ENCODE measurements around the gene MYL6.

Gene MYL6

DNA sequence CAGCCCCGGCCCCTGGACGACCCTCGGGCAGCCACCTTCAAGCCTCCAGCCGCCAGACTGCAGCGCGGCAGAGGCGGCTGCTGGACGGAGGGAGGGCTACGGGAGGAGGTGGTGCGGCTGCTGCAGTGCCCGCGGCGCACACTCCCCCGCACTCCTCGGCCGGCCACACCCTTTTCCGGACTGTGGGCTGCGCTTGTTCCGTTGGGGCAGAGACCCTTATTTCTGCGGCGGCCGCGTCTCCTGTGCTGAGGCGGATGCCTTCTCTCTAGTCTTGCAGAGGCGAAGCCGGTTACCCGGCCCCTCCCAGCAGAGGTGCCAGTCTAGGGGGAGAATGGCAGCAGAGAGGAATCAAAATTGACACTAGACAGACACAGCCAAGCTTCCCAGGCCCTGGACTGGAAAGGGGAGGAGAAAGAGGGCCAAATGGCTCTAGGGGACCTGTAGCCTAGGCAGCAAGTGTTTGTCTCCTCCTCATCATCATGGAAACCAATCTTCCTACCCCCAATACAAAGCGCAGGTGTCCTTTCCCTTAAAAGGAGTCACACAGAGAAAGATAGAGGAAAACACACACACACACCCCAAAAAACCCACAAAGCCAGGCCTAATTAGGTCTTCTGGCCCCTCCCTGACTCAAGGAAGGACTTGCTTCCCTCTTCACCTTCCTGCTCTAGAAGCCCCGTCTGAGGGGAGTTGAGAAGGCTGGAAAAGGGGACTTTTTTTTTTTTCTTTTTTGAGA lies 28.8 kb upstream of the MYL6 start:
- DNase-seq (ENCODE audit: low read depth in 1 of 2, low spot score in 1 of 2): peak; percentile 38 to 60

GRCh38 chr12:56129942-56130495 lies 28.1 kb upstream of the MYL6 start:
- DNase-seq (ENCODE audit: low read depth in 1 of 2, low spot score in 1 of 2): no peak

DNA sequence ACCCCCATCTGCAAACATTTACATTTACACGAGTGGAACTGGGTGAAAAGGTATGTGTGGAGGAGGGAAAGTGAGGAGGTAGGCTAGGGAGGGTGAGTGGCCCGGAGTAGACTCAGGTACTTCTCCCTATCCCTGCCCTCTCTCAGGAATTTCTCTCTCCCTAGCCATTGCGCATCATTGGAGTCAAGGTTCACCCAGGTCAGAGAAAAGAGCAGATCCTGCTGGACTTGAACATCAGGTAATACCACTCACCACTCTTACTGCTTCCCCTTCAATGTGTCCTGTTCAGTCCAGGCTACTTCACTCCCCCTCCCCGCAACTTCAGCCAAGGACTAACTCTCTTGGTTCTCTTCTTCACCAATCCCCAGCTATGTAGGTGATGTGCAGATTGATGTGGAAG lies 27.3 kb upstream of the MYL6 start:
- no peak for DNase-seq (ENCODE audit: low read depth in 1 of 2, low spot score in 1 of 2)

DNA sequence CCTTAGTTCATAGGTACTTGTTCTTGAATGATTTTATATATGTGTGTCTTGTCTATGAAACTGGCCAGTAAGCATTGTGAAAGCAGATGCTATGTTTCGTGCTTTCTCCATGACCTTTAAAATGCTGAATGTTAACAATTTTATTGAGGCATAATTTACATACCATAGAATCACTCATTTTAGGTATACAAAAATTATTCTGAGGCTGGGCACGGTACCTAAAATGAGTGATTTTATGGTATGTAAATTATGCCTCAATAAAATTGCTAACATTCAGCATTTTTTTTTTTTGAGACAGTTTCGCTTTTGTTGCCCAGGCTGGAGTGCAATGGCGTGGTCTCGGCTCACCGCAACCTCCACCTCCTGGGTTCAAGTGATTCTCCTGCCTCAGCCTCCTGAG lies 23.3 kb upstream of the MYL6 start:
- no peak for DNase-seq (ENCODE audit: low read depth in 1 of 2, low spot score in 1 of 2)

GRCh38 chr12:56137853-56138571 lies 20.1 kb upstream of the MYL6 start:
- DNase-seq (ENCODE audit: low read depth in 1 of 2, low spot score in 1 of 2): no peak

DNA sequence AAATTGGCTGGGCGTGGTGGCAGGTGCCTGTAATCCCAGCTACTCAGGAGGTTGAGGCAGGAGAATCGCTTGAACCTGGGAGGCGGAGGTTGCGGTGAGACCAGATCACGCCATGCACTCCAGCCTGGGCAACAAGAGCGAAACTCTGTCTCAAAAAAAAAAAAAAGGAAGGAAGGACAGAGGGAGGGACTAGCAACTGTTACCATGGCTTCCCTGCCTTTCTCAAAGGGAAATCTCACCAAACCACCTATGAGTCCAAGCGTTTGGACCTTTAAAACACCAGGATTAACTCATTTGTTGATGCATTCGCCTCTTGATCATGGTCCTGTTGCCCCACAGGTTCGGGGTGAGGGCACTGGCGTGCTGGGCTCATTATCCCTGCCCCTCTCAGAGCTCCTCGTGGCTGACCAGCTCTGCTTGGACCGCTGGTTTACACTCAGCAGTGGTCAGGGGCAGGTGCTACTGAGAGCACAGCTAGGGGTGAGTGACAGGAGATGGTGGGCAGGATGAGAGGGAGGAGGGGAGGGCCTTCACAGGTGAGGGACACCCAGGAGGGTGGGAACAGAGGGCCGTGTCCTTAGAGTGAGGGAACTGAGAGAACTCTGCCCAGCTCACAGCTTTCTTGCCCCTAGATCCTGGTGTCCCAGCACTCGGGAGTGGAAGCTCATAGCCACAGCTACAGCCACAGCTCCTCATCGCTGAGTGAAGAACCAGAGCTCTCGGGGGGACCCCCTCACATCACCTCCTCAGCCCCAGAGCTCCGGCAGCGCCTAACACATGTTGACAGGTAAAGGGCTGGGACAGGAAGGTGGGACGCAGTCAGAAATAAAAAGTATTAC lies 16.0 kb upstream of the MYL6 start:
- DNase-seq (ENCODE audit: low read depth in 1 of 2, low spot score in 1 of 2): no peak

DNA sequence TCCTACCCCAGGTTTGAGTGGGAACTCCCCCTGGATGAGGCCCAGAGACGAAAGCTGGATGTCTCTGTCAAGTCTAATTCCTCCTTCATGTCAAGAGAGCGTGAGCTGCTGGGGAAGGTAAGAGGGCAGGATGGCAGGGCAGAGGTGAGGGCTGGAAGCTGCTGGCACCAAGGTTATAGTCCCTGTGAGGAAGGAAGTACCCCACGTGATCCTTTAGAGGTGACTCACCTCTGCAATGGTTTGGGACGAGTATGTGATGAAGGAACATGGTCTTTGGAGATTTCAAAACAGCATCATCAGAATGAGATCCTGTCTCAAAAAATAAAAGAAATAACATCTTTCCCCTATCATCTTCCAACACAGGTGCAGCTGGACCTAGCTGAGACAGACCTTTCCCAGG lies 14.9 kb upstream of the MYL6 start:
- no peak for DNase-seq (ENCODE audit: low read depth in 1 of 2, low spot score in 1 of 2)

- DNase-seq (ENCODE audit: low read depth in 1 of 2, low spot score in 1 of 2): no peak
These were observed 14.3 kb upstream of the MYL6 start for GRCh38 chr12:56143870-56144269.

DNA sequence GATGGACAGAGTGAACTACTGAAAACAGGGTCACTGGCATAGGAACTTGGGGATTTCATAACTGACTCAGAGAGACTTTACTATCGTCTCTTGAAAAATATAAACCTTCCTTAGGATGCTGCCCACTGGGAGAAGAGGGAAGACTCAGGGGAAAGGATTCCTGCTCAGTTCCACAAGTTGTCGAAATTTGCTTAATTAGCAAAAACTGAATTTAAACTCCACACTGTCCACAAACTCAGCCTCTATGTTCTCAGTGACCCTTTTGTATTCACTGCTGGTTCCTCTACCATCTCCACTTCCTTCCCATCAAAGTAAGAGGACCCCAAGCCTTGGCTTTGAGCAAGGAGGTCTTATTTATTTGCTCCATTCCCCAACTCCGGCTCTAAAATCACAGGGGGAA lies 12.9 kb upstream of the MYL6 start:
- no peak for DNase-seq (ENCODE audit: low read depth in 1 of 2, low spot score in 1 of 2)

GRCh38 chr12:56146492-56147460 lies 11.4 kb upstream of the MYL6 start:
- DNase-seq (ENCODE audit: low read depth in 1 of 2, low spot score in 1 of 2): no peak

DNA sequence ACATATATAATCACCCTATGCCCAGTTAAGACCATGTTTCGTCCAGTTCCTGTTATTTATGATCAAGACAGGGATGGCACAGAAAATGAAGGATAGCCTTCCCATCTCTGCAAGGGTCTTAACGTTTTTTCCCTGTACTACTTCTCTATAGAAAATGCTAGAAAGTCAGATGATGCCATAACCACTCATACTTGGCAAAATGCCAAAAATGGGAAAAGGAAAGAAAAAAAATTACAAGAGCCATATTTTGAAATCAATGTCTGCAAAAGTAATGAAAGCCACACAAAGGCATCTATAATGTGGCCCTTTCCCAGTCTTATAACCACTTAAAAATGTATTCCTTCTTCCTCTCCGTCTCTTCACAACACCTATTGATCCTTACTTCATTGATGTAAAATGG lies 7.6 kb upstream of the MYL6 start:
- DNase-seq (ENCODE audit: low read depth in 1 of 2, low spot score in 1 of 2): no peak

- peak; percentile 28 to 41 for DNase-seq (ENCODE audit: low read depth in 1 of 2, low spot score in 1 of 2)
These were observed 6.5 kb upstream of the MYL6 start for GRCh38 chr12:56151672-56152131.

GRCh38 chr12:56152132-56152755 lies 5.9 kb upstream of the MYL6 start, which contains the start of gene MYL6B:
Gene MYL6B, plus strand, starts transcription at chr12:56152587. Its CDS starts 1,332 bp downstream, at chr12:56153919.
- DNase-seq (ENCODE audit: low read depth in 1 of 2, low spot score in 1 of 2): peak; percentile 81 to 90

DNA sequence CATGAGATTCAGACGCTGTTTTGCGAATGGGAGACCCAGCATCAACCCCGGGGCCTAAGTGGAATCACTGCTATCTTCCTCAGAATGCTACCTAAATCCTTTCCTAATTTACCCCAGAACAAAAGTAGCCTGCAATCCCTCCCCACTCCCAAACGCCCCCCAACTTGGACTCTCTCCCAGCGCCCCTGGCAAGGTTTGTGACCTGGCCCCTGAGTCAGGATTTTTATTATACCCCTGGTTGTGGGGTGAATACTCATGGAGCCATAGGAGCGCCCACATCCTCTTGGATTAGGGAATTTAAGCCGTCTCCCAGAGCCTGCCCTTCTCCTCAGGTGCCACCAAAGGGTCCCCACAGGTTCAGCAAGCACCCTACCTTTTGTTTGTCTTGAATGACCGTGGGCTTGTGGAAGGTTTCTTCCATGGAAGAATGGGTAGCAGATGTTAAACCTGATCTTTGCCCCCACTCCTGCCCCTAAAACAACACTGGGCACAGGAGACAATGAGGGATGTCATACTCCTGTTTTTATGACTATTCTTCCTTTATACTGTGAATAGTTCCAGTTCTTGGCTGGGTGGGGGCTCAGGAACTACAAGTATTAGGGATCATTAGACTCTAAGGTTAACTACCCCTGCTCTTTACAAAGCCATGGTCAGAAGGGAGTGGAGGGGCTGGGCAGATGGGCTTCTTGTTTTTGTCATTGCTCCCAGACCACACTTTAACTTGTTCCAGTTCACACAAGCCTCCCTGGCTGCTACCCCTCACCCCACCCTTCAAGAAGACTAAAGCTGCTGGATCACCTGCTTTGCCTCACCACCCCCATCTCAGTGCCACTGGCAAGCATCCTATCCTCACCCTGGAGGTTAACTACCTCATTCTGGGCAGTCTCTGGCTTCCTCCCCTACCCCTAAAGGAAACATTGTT lies 5.1 kb upstream of the MYL6 start:
- DNase-seq (ENCODE audit: low read depth in 1 of 2, low spot score in 1 of 2): no peak

DNA sequence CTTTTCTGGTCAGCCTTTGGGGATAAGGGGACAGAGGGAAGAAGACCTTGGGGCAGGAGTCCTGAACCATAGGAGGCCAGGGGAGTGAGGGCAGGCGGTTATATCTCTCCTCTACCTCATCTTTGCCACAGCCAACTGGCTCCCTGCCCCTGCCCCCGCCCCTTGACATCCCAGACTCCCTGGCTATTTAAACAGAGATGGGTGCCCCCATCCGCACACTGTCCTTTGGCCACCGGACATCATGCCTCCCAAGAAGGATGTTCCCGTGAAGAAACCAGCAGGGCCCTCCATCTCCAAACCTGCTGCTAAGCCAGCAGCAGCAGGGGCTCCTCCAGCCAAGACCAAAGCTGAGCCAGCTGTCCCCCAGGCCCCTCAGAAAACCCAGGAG lies 4.5 kb upstream of the MYL6 start:
- no peak for DNase-seq (ENCODE audit: low read depth in 1 of 2, low spot score in 1 of 2)

GRCh38 chr12:56154246-56154771 lies 3.9 kb upstream of the MYL6 start:
- DNase-seq (ENCODE audit: low read depth in 1 of 2, low spot score in 1 of 2): no peak

- no peak for DNase-seq (ENCODE audit: low read depth in 1 of 2, low spot score in 1 of 2)
These were observed 3.3 kb upstream of the MYL6 start for GRCh38 chr12:56154818-56155217.

- DNase-seq (ENCODE audit: low read depth in 1 of 2, low spot score in 1 of 2): no peak
These were observed 2.8 kb upstream of the MYL6 start for GRCh38 chr12:56155256-56155845.

Measured in stimulated activated CD4-positive, alpha-beta T cell treated with anti-CD3 and anti-CD28 coated beads, Interleukin-15, amount 100 ng/mL, for 1 hour (primary cell).